Right atrium auricular region (tissue), 2 donors: ENCODE results near the gene WT1. TPM values are rescaled to one million over a fixed set of nuclear protein-coding genes. Genes with fewer than 3 reads are reported as not detected.

Source experiments
- DNase-seq: peaks from one replicate; pipeline ENCODE4 v3.0.0-alpha.2; 2019; ENCODE audit warnings: low spot score
- H3K27ac ChIP-seq, 2 donors: fragments of 200-600 bp; sonication (generic); 1 replicate in 1 of 2; 2 replicates in 1 of 2; pipeline ENCODE4 v1.5.1; 2016 to 2019
- H3K27me3 ChIP-seq, 2 donors: fragments of 200-600 bp; sonication (generic); one replicate each; pipeline versions ENCODE4 v1.5.1 to v1.6.0; 2017 to 2019
- H3K36me3 ChIP-seq: fragments of 200-600 bp; sonication (generic); one replicate; pipeline ENCODE4 v1.5.1; 2016
- H3K4me1 ChIP-seq, 2 donors: fragments of 200-600 bp; sonication (generic); one replicate each; pipeline versions ENCODE4 v1.5.1 to v1.6.0; 2017 to 2019
- H3K4me3 ChIP-seq, 2 donors: fragments of 200-600 bp; sonication (generic); 1 replicate in 1 of 2; 2 replicates in 1 of 2; pipeline ENCODE4 v1.5.1; 2017 to 2019; ENCODE audit warnings: mild to moderate bottlenecking in 1 of 2, moderate library complexity in 1 of 2
- H3K9me3 ChIP-seq, 2 donors: fragments of 200-600 bp; sonication (generic); one replicate each; pipeline ENCODE4 v1.5.1; 2019
- CTCF ChIP-seq, 2 donors: fragments of 200-600 bp; sonication (generic); IDR thresholded peaks; one replicate each; pipeline ENCODE4 v1.5.1; 2019; ENCODE audit warnings: antibody characterized with exemption in 2 of 2
- total RNA-seq, 2 donors: library from RNA; depleted of rRNA; stranded (reverse); fragments of >200 nt; gene quantifications; one replicate each; pipeline ENCODE4 v1.1.0, GENCODE V29; 2016

The WT1 gene
- total RNA-seq, 2 donors from 2014 or later = 8.1 to 10.6 TPM

- no peak for DNase-seq
- Histone ChIP-seq H3K36me3 (no peaks in the 10 kb centered on the region), H3K27ac (no peak overlapping the region), H3K9me3 (no peaks in the 10 kb centered on the region), H3K4me1 (no peaks in the 10 kb centered on the region), H3K4me3 (no peak overlapping the region), H3K27me3 (no peaks in the 10 kb centered on the region)
- no peak for TF ChIP-seq CTCF (IDR thresholded peaks at IDR 0.05)
Observed at GRCh38 chr11:32454993-32455392, 19.7 kb upstream of the WT1 start.

GRCh38 chr11:32451808-32452207 is 16.5 kb upstream of the WT1 start:
- H3K36me3 ChIP-seq = no peaks in the 10 kb centered on the region
- H3K9me3 ChIP-seq = no peaks in the 10 kb centered on the region
- TF ChIP-seq CTCF (IDR thresholded peaks at IDR 0.05) = no peak
- H3K4me1 ChIP-seq = no peaks in the 10 kb centered on the region
- no peak for DNase-seq
- H3K27ac ChIP-seq = peak overlapping the region; percentile 39 to 64
- no peak overlapping the region for H3K4me3 ChIP-seq
- no peaks in the 10 kb centered on the region for H3K27me3 ChIP-seq

GRCh38 chr11:32450372-32450771 is 15.0 kb upstream of the WT1 start:
- DNase-seq = no peak
- TF ChIP-seq CTCF (IDR thresholded peaks at IDR 0.05) = no peak
- Histone ChIP-seq H3K4me1 (no peaks in the 10 kb centered on the region), H3K4me3 (no peak overlapping the region), H3K27ac (no peak overlapping the region), H3K36me3 (no peaks in the 10 kb centered on the region), H3K27me3 (no peaks in the 10 kb centered on the region), H3K9me3 (no peaks in the 10 kb centered on the region)

- no peaks in the 10 kb centered on the region for H3K4me1 ChIP-seq
- H3K27ac ChIP-seq = no peak overlapping the region
Observed at GRCh38 chr11:32448232-32448631, 12.9 kb upstream of the WT1 start.

GRCh38 chr11:32447252-32447651 is 11.9 kb upstream of the WT1 start:
- TF ChIP-seq CTCF (IDR thresholded peaks at IDR 0.05) = no peak
- H3K27ac ChIP-seq = no peak overlapping the region
- no peaks in the 10 kb centered on the region for H3K4me1 ChIP-seq
- no peaks in the 10 kb centered on the region for H3K27me3 ChIP-seq
- H3K4me3 ChIP-seq = no peak overlapping the region
- H3K36me3 ChIP-seq = no peaks in the 10 kb centered on the region
- no peak for DNase-seq
- no peaks in the 10 kb centered on the region for H3K9me3 ChIP-seq

More at GRCh38 chr11:32448232-32448631, 12.9 kb upstream of the WT1 start:
- H3K36me3 ChIP-seq = no peaks in the 10 kb centered on the region
- H3K9me3 ChIP-seq = no peaks in the 10 kb centered on the region
- H3K27me3 ChIP-seq = no peaks in the 10 kb centered on the region
- peak in 1 of 2 donors; percentile 22 for TF ChIP-seq CTCF (IDR thresholded peaks at IDR 0.05)
- H3K4me3 ChIP-seq = no peak overlapping the region
- DNase-seq = no peak

GRCh38 chr11:32446227-32446626 is 10.9 kb upstream of the WT1 start:
- no peak for DNase-seq
- Histone ChIP-seq H3K9me3 (no peaks in the 10 kb centered on the region), H3K4me3 (no peak overlapping the region), H3K27ac (no peak overlapping the region), H3K4me1 (no peaks in the 10 kb centered on the region), H3K27me3 (peaks cover 0 to 4% of the 10 kb centered on the region in 2 donors), H3K36me3 (no peaks in the 10 kb centered on the region)
- no peak for TF ChIP-seq CTCF (IDR thresholded peaks at IDR 0.05)
